SKM-1 (cell line): ENCODE data around the gene TMEM151B.
"Not testable (repeated sequence)": the region's sequence is repeated elsewhere in the genome, so short reads cannot be mapped to it uniquely, and the experiment has no call there.

ENCODE experiments used
- DNase-seq: peaks from one replicate; lab custom pipeline; 2025; ENCODE audit not compliant: unreplicated experiment; lab: John Stamatoyannopoulos, UW

The TMEM151B gene

DNA sequence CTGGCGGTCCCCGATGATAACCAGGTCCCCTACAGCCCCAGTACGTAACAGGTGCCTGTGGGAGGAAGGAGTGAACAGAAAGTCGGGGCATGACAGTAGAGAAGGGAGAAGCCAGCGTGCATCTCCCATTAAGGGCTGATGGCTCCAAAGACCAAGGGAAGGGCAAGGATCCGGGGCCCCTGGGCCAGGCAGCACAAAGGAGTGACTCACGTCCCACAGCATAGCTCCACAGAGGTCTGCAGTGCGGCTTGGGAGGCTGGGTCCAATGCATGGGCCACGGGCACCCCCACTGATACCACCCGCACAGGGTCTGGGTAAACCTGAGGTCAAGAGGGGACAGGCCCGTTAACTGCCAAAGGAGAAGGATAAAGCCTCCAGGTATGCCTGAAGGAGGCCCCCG is 32.6 kb downstream of the TMEM151B start:
- DNase-seq = no peak

DNA sequence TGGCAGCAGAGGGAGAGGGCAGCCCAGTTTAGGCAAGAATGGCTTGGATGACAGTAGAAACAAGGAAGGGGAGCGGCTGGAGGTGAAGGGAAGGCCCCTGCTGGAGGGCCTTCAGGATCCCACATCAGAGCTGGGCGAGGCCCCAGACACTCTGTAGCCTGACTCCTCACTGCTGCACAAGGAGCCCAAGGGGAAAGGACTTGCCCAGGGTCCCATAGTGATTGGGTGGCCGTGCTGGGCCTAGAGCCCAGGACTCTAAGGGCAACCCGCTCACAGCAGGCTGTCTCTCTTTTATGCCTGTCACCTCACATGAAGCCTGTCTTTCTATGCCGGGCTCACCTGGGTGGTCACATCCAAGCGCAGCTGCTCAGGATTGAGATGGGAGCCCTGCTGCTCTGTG is 33.6 kb downstream of the TMEM151B start:
- no peak for DNase-seq

DNA sequence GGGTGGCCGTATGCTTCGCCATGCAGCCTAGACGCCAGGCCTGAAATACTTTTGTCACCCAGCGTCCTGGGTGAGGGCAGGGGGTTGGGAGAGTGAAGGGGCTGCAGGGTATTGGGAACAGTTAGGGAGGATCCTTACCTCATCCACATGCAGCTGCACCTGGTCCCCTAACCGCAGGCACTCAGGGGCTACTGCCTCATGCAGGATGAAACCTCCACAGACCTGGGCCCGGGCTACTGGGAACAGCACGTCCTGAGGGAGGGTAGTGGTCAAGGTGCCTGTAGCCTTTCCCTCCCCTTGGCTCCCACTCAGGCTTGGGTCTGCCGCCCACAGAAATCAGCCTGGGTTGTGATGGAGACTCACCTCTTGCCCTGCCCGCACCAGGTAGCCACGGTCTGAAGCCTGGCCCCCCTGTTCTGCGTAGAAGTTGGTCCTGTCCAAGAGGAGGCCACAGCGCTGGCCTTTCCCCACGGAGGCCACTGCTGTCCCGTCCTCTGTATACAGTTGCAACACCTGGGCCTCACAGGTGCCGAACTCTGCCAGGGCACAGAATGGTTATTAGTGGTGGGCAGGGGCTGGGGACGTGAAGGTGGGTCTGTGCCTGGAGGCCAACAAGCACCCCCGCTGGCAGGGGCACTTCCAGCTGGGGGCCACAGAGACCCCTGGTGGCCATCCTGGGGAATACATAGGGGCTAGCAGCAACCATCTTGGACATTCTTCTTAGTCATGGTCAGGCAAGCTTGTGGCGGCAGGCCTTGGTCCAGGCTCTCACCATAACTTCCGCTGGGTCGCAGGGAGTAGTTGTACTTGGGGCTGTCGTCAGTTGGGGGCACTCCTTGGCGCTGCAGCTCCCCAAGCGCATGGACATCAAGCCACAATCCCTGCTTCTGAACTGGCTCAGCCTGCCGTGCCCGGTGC is 34.3 kb downstream of the TMEM151B start:
- DNase-seq = no peak

DNA sequence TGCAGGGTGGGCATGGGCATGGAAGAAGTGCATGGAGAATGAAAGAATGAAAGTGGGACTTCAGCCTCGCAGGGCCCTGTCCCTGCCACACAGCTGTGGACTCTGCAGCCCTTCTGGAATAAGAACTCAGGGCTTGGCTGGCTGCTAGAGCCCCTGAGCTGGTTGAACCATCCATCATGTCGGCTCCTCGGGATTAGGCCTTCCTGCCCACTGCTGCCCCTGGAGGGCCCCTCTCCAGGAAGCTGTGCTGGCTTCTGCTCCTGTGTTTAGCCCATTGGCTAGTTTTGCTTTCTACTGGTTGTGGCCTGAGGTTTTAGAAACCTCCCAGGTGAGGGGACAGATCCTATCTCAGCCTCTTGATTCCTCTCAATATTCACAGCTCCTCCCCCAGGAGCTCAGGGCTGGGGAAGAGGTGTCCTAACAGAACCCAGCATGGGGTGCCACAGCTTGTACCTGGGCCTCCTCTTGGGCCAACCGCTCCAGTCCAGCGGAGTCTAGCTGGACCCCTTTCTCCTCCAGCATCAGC is 35.0 kb downstream of the TMEM151B start:
- no peak for DNase-seq

DNA sequence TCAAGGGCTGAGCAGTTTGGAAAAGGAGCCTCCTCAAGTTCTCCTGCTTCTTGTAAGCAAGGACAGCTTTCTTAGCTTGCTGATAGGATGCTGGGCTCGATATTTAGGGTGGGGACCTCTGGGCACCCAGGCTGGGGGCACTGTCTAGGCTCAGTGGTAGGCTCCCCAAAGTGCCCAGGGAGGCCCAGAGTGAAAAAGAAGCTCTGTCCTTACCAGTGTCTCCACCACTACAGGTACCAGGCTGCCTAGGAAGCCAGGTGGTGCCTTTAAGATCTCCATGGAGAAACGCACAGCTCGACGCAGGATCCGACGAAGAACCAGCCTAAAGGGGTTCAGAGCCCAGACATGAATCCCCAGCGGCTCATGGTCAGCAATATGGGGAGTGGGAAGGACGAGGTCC is 36.5 kb downstream of the TMEM151B start:
- no peak for DNase-seq

DNA sequence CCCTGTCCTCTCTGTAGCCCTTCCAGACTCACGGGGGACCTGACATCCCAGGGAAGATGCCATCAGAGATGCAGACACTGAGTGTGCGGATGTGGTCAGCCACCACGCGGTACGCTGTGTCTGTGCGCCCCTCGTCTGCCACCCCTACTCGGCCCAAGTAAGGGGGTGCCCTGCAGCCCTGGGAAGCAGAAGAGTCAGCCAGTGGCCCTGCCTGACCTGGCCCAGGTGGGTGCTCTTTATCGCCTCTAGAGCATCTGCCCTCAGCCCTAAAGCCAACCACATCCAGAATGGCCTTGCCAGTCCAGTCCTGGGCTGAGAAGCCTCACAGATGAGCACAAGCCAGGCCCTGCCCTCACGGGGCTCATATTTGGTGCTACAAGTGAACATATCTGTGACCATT is 37.0 kb downstream of the TMEM151B start:
- DNase-seq = no peak

DNA sequence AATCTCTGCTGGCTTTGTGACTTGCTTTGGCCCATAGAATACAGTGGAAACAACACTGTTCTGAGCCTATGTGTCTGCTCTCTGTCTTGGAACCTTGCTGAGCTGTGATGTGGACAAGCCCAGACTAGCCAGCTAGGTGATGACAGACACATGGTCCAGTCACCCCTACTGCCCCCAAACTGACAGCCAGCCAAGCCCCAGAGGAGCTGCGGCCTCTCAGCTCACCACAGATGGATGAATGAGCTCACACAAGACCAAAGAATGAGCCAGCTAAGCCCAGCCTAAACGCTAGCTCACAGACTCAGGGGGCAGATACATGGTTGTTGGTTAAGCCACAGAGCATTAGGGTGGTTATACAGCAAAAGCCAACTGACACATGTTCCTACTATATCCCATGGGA is 38.8 kb downstream of the TMEM151B start:
- no peak for DNase-seq

DNA sequence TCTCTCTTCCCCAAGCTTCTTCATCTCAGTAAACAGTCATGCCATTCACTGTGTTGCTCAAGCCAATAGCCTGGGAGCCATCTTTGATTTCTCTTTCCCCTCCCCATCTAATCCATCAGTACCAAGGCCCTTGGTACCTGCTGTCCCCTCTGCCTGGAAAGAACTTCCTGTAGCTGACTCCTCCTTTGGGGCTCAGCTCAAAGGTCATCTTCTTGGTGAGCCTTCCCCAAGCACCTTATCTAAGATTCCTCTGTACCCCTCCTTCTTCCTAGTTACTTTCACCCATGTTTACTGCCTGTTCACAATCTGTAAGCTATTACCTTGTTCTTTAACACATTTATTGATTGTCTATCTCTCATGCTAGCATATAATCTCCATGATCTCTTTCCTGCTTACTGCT is 39.4 kb downstream of the TMEM151B start:
- DNase-seq = no peak

DNA sequence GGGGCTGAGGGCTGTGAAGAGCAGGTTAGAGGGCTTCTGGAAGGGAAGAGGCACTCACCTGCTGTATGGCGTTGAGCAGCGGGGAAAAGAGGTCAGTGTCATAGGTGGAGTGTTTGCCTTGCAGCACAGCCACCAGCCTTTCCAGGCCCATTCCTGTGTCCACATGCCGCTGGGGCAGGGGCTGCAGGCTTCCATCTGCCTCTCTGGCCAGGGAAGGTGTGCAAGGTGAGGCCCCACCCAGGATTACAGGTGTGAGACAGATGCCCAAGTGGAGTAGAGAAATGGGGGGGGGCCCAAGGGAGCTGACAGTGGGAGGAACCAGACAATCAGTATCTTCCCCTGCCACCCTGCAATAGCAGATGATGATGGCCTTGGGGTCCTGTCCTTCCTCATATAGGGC is 40.0 kb downstream of the TMEM151B start:
- no peak for DNase-seq

DNA sequence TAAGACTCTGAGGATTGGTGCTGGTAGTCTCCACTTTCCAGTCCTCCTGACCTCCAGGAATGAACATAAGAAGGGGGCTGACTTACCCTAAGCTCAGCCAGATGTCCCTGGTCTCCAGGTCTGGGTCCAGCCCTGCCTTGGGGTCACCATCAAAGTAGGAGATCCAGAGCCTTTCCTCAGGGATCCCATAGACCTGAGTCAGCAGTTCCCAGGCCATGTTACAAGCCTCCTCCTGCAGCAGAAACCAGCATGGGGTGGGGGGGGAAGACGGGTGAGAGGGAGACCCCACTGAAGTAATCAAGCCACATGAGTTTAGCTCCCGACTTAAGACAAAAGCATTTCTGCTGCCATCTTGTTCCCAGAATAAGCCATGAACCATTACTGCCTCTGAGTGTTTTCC is 41.1 kb downstream of the TMEM151B start:
- DNase-seq = no peak

DNA sequence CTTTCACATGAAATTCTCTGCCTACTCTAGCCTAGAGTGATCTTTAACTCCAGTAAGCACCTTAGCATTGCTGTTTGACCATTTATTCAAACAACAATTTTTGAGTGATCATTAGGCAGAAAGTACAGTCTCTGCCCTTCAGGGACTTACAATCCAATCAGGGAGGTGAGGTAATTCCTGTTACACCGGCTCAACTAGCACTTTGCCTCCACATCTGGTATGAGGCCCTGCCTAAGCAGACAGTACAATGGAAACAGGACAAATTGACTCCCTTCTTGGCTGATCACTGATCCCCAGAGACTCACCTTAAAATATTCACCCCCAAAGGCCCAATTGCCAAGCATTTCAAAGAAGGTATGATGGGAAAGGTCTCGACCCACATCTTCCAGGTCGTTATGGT is 41.5 kb downstream of the TMEM151B start:
- no peak for DNase-seq

DNA sequence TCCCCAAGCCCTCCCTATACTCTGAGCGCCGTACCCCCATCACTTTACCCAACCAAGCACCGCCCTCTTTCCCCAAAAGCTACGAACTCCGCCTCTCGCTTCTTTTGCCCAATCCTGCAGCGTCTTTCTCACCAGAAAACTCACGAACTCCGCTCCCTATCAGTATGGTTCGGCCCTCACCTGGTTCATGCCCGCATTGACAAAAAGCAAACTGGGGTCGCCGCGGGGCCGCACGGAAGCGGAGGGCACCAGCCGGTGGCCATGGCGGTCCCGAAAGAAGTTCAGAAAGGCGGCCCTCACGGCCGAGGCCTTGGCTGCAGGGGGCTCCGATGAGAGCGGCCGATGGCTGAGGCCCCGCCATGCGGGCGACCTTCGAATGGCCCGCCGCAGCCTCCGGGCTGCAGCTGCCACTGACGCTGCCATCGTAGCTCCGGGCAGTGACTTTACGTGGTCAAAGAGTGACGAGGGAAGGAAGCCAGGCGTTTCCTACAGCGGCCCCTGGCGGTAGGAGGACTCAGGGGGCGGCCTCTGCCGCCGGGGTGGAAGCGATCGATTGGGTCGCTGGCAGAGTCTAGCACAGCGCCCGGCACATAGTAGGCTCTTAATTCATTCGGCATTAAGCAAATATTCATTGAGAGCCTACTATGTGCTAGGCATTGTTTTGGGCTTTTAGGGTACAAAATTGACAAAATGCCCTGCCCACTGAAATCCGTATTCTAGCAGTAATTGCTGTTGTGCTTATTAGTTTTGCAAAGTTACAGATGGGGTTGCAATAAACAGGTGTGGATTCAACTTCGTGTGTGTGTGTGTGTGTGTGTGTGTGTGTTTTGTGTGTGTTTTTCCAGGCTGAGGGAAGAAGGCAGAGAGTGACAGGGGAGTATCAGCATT is 42.9 kb downstream of the TMEM151B start, which contains the start of gene AARS2:
Gene AARS2, minus strand, starts transcription at position 447 of the 888 bp plus-strand sequence. Its CDS starts 24 bp downstream, at position 423.
- DNase-seq = peak; percentile 75

DNA sequence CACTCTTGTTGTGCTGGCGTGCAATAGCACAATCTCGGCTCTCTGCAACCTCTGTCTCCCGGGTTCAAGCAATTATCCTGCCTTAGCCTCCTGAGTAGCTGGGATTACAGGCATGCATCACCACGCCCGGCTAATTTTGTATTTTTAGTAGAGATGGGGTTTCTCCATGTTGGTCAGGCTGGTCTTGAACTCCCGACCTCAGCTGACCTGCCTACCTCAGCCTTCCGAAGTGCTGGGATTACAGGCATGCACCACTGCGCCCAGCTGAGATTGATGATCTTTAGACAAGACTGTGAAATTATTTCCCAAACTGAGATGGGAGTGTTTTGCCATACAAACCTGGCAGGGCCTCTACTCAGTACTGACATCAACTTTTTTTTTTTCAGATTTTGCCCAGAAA is 44.4 kb downstream of the TMEM151B start:
- DNase-seq = not testable (repeated sequence)

DNA sequence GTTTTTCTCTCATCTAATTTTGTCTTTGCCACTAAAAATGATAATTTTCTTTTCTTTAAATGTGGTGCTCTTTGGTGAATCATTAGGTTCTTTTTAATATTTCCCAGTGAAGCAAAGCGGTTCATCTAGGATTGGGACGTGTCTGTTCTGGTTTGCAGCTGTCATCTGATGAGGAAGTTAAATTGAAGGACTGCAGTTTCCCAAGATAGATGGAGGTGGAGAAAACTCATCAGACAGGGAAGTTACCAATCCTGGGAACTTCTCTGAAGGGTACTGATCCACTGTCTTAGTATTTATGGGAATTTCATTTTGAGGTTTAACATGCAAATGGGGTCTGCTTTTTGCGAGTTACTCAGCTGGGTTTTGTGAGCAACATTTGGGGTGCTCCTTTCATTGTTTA is 45.3 kb downstream of the TMEM151B start:
- DNase-seq = no peak

DNA sequence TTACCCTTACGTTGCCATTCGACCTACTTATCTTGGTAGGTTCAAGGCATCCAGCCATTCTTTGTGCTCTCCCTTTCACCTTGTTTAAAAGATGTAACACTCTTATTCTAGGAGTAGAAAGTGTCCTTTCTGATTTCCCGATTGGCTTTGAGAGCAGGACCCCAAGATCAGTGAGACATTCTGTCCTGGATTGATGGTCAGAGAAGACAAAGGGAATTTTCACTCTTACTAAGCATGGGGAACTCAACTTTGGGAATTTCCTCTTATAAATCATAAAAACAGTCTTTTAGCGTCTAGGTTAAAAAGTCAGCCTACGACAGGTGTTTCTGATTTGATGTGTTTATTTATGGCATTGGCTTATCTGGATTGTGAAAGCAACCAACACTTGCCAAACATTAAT is 45.7 kb downstream of the TMEM151B start:
- no peak for DNase-seq

DNA sequence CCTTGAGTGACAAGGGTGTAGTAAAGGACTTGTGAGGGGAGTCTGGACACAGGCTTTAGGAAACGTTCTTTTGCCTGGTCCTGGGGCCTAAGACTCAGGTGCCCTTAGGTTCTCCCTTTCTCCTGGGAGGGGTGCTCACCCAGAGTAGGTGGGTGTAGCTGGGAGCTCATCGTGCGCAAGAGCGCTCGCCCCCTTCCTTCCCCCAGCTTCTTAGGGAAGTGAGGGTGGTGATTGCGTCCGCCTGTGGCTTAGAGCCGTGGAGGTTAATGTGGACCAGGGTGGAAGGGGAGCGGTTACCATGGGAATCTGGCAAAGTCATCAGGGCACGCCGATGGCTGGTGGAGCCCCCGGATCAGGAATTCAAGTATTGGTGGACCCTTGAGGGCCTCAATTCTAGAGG is 46.2 kb downstream of the TMEM151B start:
- DNase-seq = no peak

DNA sequence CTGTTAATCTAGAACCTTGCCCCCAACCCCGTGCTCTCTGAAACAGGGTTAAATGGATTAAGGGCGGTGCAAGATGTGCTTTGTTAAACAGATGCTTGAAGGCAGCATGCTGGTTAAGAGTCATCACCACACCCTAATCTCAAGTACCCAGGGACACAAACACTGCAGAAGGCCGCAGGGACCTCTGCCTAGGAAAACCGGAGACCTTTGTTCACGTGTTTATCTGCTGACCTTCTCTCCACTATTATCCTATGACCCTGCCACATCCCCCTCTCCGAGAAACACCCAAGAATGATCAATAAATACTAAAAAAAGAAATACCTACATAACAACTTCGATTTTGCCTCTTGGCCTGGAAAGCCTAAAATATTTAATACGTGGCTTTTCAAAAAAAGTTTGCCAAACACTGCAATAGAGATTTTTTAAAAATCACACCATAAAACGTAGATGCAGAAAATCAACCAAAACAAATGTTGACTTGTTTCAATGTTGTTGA is 46.9 kb downstream of the TMEM151B start:
- not testable (repeated sequence) for DNase-seq

DNA sequence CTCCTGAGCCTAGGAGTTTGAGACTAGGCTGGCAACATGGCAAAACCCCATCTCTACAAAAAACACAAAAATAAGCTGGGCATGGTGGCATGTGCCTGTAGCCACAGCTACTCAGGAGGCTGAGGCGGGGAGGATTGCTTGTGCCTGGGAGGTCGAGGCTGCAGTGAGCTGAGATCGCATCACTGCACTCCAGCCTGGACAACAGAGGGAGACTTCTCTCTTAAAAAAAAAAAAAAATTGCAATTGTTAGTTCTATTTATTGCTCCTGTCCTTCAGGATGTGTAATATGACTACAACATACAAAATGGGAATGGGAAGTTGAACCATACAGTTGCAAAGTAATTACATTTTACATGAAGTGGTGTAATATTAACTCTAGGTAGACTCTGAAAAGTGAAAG is 51.0 kb downstream of the TMEM151B start:
- DNase-seq = no peak

DNA sequence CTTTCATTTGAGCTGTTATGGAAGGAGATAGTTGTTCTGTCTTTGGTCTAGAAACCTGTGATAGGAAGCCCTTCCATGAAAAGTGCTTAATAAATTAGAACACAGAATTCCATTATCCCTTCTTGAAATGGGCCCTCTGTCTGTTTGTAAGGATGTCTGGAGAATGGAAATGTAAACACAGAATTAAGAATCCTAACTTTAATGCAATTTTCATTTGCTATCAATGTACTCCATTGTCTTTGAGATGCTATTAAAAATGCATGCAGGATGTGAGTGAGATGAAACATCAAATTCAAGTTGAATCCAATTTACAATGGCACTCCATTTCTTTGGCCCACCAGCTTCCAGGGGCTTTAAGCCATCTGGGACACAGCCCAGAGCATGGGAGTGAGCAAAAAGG is 56.8 kb downstream of the TMEM151B start:
- no peak for DNase-seq

DNA sequence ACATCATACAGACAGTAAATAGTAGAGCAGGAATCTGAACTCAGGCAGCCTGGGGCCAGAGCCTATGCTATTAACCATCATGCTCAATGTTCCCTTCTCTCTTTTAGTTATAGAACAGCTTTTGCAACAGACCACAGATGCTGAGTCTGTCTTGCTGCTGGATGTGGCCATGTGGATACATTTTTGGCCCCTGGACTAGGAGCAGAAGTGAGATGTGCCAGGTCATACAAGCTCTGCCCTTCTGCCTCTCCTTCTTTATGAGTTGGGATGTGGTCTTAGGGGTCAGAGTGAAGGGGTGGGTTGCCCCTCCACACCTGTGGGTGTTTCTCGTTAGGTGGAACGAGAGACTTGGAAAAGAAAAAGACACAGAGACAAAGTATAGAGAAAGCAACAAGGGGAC is 57.5 kb downstream of the TMEM151B start:
- no peak for DNase-seq

DNA sequence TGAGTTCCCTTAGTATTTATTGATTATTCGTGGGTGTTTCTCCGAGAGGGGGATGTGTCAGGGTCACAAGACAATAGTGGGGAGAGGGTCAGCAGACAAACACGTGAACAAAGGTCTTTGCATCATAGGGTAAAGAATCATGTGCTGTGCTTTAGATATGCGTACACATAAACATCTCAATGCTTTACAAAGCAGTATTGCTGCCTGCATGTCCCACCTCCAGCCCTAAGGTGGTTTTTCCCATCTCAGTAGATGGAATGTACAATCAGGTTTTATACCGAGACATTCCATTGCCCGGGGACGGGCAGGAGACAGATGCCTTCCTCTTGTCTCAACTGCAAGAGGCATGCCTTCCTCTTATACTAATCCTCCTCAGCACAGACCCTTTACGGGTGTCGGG is 58.0 kb downstream of the TMEM151B start:
- not testable (repeated sequence) for DNase-seq
